Thyroid gland (tissue), 4 donors: ENCODE data around the gene GPR132.

Experiments used
- POLR2A ChIP-seq, 2 donors: fragments of 450-650 bp; IDR thresholded peaks; one replicate each; pipeline ENCODE4 v1.6.1; 2017; ENCODE audit warnings: antibody characterized with exemption in 2 of 2, mild to moderate bottlenecking in 2 of 2, moderate library complexity in 1 of 2
- TF ChIP-seq, protein P1 (sequence below), 6 experiments: fragments of 200-600 bp in 3 of 6; fragments of 450-650 bp in 3 of 6; sonication (generic) in 3 of 6; IDR thresholded peaks; one replicate each; pipeline ENCODE4 v1.5.1; 2016 to 2019; ENCODE audit warnings: antibody characterized with exemption in 6 of 6, mild to moderate bottlenecking in 2 of 6, inconsistent platforms in 1 of 6, moderate library complexity in 1 of 6

GRCh38 chr14:105026033-105026785 is 39.0 kb downstream of the GPR132 start:
- TF ChIP-seq, protein P1, sequence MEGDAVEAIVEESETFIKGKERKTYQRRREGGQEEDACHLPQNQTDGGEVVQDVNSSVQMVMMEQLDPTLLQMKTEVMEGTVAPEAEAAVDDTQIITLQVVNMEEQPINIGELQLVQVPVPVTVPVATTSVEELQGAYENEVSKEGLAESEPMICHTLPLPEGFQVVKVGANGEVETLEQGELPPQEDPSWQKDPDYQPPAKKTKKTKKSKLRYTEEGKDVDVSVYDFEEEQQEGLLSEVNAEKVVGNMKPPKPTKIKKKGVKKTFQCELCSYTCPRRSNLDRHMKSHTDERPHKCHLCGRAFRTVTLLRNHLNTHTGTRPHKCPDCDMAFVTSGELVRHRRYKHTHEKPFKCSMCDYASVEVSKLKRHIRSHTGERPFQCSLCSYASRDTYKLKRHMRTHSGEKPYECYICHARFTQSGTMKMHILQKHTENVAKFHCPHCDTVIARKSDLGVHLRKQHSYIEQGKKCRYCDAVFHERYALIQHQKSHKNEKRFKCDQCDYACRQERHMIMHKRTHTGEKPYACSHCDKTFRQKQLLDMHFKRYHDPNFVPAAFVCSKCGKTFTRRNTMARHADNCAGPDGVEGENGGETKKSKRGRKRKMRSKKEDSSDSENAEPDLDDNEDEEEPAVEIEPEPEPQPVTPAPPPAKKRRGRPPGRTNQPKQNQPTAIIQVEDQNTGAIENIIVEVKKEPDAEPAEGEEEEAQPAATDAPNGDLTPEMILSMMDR (IDR thresholded peaks at IDR 0.05) = no peak
- no peak for TF ChIP-seq POLR2A (IDR thresholded peaks at IDR 0.05)
